Neural progenitor cell (in vitro differentiated cells): ENCODE data around the gene RARRES2.

Experiments used
- CTCF ChIP-seq: fragments of 200-600 bp; sonication (generic); IDR thresholded peaks from 2 replicates; pipeline ENCODE4 v1.5.1; 2017; ENCODE audit warnings: antibody characterized with exemption, mild to moderate bottlenecking
- EZH2 ChIP-seq: fragments of 200-600 bp; sonication (generic); IDR thresholded peaks from 2 replicates; pipeline ENCODE4 v1.6.1; 2017; ENCODE audit warnings: antibody characterized with exemption, mild to moderate bottlenecking, moderate library complexity

GRCh38 chr7:150311146-150311545 lies 30.3 kb downstream of the RARRES2 start:
- no peak for TF ChIP-seq CTCF
- no peak for TF ChIP-seq EZH2
